Measurements from ENCODE around the gene SEMA3F.

GRCh38 chr3:50233176-50233575 is 78.1 kb downstream of the SEMA3F start:
- no peak for TF ChIP-seq CTCF (IDR thresholded peaks at IDR 0.05; ENCODE audit: borderline replicate concordance, extremely low read depth, low read length, poor library complexity, severe bottlenecking)
- TF ChIP-seq EZH2 (IDR thresholded peaks at IDR 0.05; ENCODE audit: borderline replicate concordance, low read depth, low read length, severe bottlenecking): no peak

Data from DND-41 (cell line).